H1 (cell line): ENCODE data around the gene PLEKHM3. TPM values are rescaled to one million over a fixed set of nuclear protein-coding genes. Genes with fewer than 3 reads are reported as not detected.

Source experiments
- CTCF ChIA-PET: fragments of 300-600 bp; sonication (Branson Sonifier 250); formaldehyde crosslinking; loops from one replicate; lab custom pipeline; 2021; ENCODE audit not compliant: partially characterized antibody; lab: Charles Lee
- POLR2A ChIA-PET: fragments of 300-600 bp; sonication (Branson Sonifier 250); formaldehyde crosslinking; loops from one replicate; lab custom pipeline; 2021; ENCODE audit warnings: inconsistent platforms; ENCODE audit not compliant: partially characterized antibody; lab: Charles Lee
- DNase-seq, 2 experiments: peaks; one replicate each; pipeline versions ENCODE4 v3.0.0 to v3.0.0-alpha.2; 2010 to 2022; ENCODE audit warnings: low spot score in 2 of 2, low read depth in 1 of 2, mixed read lengths in 1 of 2
- FAIRE-seq: peaks from 2 replicates; lab custom pipeline; 2011; peaks lifted over from hg19 to GRCh38; lab: Jason Lieb, UNC
- H2AFZ ChIP-seq: 2 replicates; pipeline ENCODE4 v1.8.1; 2012; ENCODE audit warnings: low read length, inconsistent platforms
- H2AK5ac ChIP-seq: 2 replicates; pipeline ENCODE4 v1.6.1; 2013; ENCODE audit warnings: low read depth, low read length
- H2BK120ac ChIP-seq: replicated peaks from 2 replicates; pipeline ENCODE3; 2013; ENCODE audit warnings: low read depth, low read length, inconsistent platforms
- H2BK12ac ChIP-seq: 2 replicates; pipeline ENCODE4 v1.6.1; 2013; ENCODE audit warnings: low read depth, low read length
- H2BK15ac ChIP-seq: 2 replicates; pipeline ENCODE4 v1.6.1; 2013; ENCODE audit warnings: low read length
- H2BK20ac ChIP-seq: 2 replicates; pipeline ENCODE4 v1.6.1; 2013; ENCODE audit warnings: low read length
- H2BK5ac ChIP-seq: 2 replicates; pipeline ENCODE4 v1.6.1; 2013; ENCODE audit warnings: low read depth, low read length
- H3K14ac ChIP-seq: 2 replicates; pipeline ENCODE4 v1.6.1; 2013; ENCODE audit warnings: inconsistent platforms; ENCODE audit not compliant: insufficient read length
- H3K18ac ChIP-seq: 2 replicates; pipeline ENCODE4 v1.6.1; 2013; ENCODE audit warnings: low read length; ENCODE audit errors: extremely low read depth
- H3K23ac ChIP-seq: 2 replicates; pipeline ENCODE4 v1.6.1; 2013; ENCODE audit warnings: inconsistent platforms; ENCODE audit not compliant: insufficient read length
- H3K23me2 ChIP-seq: 2 replicates; pipeline ENCODE4 v1.6.1; 2013; ENCODE audit warnings: low read depth, low read length
- H3K27ac ChIP-seq: 2 replicates; pipeline ENCODE4 v1.6.1; 2011; ENCODE audit warnings: low read depth, low read length, inconsistent platforms
- H3K27me3 ChIP-seq, 4 experiments: replicated peaks in 1 of 4; 1 replicate in 1 of 4; 2 replicates in 3 of 4; pipeline versions ENCODE4 v1.6.1 to v1.8.1; 2011 to 2013; ENCODE audit warnings: low read length in 3 of 4, mild to moderate bottlenecking in 3 of 4, inconsistent platforms in 2 of 4, mixed read lengths in 2 of 4, moderate library complexity in 1 of 4; ENCODE audit not compliant: control insufficient read depth in 3 of 4, insufficient read depth in 3 of 4; ENCODE audit errors: extremely low read depth in 1 of 4
- H3K36me3 ChIP-seq, 4 experiments: 2 replicates each; pipeline versions ENCODE4 v1.6.1 to v1.8.1; 2011 to 2013; ENCODE audit warnings: mild to moderate bottlenecking in 4 of 4, low read length in 3 of 4, moderate library complexity in 2 of 4, control low read depth in 1 of 4, inconsistent platforms in 1 of 4; ENCODE audit not compliant: insufficient read depth in 4 of 4, control insufficient read depth in 2 of 4
- H3K4ac ChIP-seq: replicated peaks from 2 replicates; pipeline ENCODE3; 2013; ENCODE audit warnings: low read length, low read depth, mixed read lengths, inconsistent platforms; ENCODE audit not compliant: insufficient read length
- H3K4me1 ChIP-seq, 4 experiments: replicated peaks in 1 of 4; 1 replicate in 1 of 4; 2 replicates in 3 of 4; pipeline versions ENCODE4 v1.6.1 to v1.8.1; 2011 to 2013; ENCODE audit warnings: low read length in 3 of 4, inconsistent platforms in 2 of 4, mixed read lengths in 1 of 4; ENCODE audit not compliant: insufficient read depth in 4 of 4, control insufficient read depth in 3 of 4
- H3K4me2 ChIP-seq, 2 experiments: 2 replicates each; pipeline versions ENCODE4 v1.6.1 to v1.8.1; 2011 to 2013; ENCODE audit warnings: low read depth in 2 of 2, low read length in 2 of 2, control low read depth in 1 of 2, inconsistent platforms in 1 of 2, mild to moderate bottlenecking in 1 of 2; ENCODE audit not compliant: insufficient read depth in 1 of 2
- H3K4me3 ChIP-seq, 4 experiments: fragments of 200-600, 300-600 bp in 1 of 4; sonication (generic), shearing (Covaris generic), sonication (Bioruptor Twin) in 1 of 4; 2 replicates each; pipeline versions ENCODE4 v1.5.1 to v1.8.1; 2011 to 2016; ENCODE audit warnings: low read length in 4 of 4, low read depth in 3 of 4, control low read depth in 2 of 4, inconsistent platforms in 2 of 4, mild to moderate bottlenecking in 2 of 4, mixed read lengths in 1 of 4, moderate library complexity in 1 of 4; ENCODE audit not compliant: insufficient read depth in 2 of 4; ENCODE audit errors: extremely low read depth in 1 of 4
- H3K56ac ChIP-seq: replicated peaks from 2 replicates; pipeline ENCODE3; 2013; ENCODE audit warnings: low read depth, mild to moderate bottlenecking, mixed read lengths, low read length, inconsistent platforms; ENCODE audit not compliant: insufficient read length
- H3K79me1 ChIP-seq: 2 replicates; pipeline ENCODE4 v1.6.1; 2013; ENCODE audit warnings: low read depth, low read length, control low read depth
- H3K79me2 ChIP-seq, 2 experiments: 2 replicates each; pipeline versions ENCODE4 v1.6.1 to v1.8.1; 2012 to 2013; ENCODE audit warnings: low read length in 2 of 2, mild to moderate bottlenecking in 2 of 2, inconsistent platforms in 1 of 2; ENCODE audit not compliant: insufficient read depth in 2 of 2, control insufficient read depth in 1 of 2
- H3K9ac ChIP-seq, 4 experiments: replicated peaks in 1 of 4; 1 replicate in 1 of 4; 2 replicates in 3 of 4; pipeline versions ENCODE4 v1.6.1 to v1.8.1; 2011 to 2013; ENCODE audit warnings: low read depth in 3 of 4, low read length in 3 of 4, control low read depth in 2 of 4, mild to moderate bottlenecking in 2 of 4, moderate library complexity in 2 of 4, inconsistent platforms in 1 of 4; ENCODE audit errors: extremely low read depth in 1 of 4
- H3K9me3 ChIP-seq, 2 experiments: 2 replicates each; pipeline versions ENCODE4 v1.6.1 to v1.8.1; 2012 to 2013; ENCODE audit warnings: mild to moderate bottlenecking in 2 of 2, moderate library complexity in 2 of 2, control low read depth in 1 of 2, inconsistent platforms in 1 of 2, low read depth in 1 of 2, low read length in 1 of 2, mixed read lengths in 1 of 2; ENCODE audit not compliant: insufficient read depth in 2 of 2
- H4K20me1 ChIP-seq, 2 experiments: replicated peaks in 1 of 2; 2 replicates each; pipeline versions ENCODE3 to v1.8.1; 2011 to 2013; ENCODE audit warnings: inconsistent platforms in 2 of 2, low read length in 2 of 2, mild to moderate bottlenecking in 1 of 2; ENCODE audit not compliant: insufficient read depth in 2 of 2, control insufficient read depth in 1 of 2
- H4K5ac ChIP-seq: 2 replicates; pipeline ENCODE4 v1.6.1; 2013; ENCODE audit warnings: low read length, low read depth, mixed read lengths, inconsistent platforms; ENCODE audit not compliant: insufficient read length
- H4K8ac ChIP-seq: 2 replicates; pipeline ENCODE4 v1.8.0; 2013; ENCODE audit warnings: mild to moderate bottlenecking, moderate library complexity, low read length, inconsistent platforms; ENCODE audit not compliant: insufficient read depth; ENCODE audit errors: extremely low read depth
- H4K91ac ChIP-seq: replicated peaks from 2 replicates; pipeline ENCODE3; 2013; ENCODE audit warnings: low read length, mixed read lengths, inconsistent platforms; ENCODE audit not compliant: insufficient read length
- WGBS, 2 experiments: shearing (Covaris generic) in 1 of 2; methylation state at CpG; one replicate each; pipeline versions ENCODE4 v1.1.6 to v1.1.7; 2013 to 2015; ENCODE audit warnings: low lambda C conversion rate in 2 of 2, mixed read lengths in 2 of 2, inconsistent platforms in 1 of 2, low coverage in 1 of 2, missing lambda C conversion rate in 1 of 2; ENCODE audit not compliant: insufficient replicate concordance in 2 of 2, insufficient coverage in 1 of 2, insufficient read length in 1 of 2; ENCODE audit errors: extremely low coverage in 1 of 2, missing lambda C conversion rate in 1 of 2; 5-methylcytosine and 5-hydroxymethylcytosine counted together
- polyA plus RNA-seq, 7 experiments: library from polyadenylated mRNA; depleted of rRNA in 3 of 7; stranded (reverse) in 5 of 7; unstranded in 2 of 7; fragments of >200 nt in 5 of 7; fragments of 200-250 nt in 2 of 7; gene quantifications; 1 replicate in 5 of 7; 2 replicates in 1 of 7; 4 replicates in 1 of 7; pipeline versions ENCODE4 v1.2.1 to v1.2.3, GENCODE V29; 2011 to 2013; ENCODE audit warnings: missing spikeins in 2 of 7, mixed read lengths in 2 of 7
- total RNA-seq: library from RNA; stranded (reverse); fragmentation: NEBNext Ultra II Directional; extraction: Animal tissue kit (Norgen Biotek cat#: 25700); gene quantifications from 2 replicates; pipeline ENCODE4 v1.2.1, GENCODE V29; 2021

PLEKHM3 gene
- total and polyA plus RNA-seq, 2 of the 8 experiments (the other 6 are each of a cell fraction or from before 2014, with no cell fraction given), result 2.3 to 5.8 TPM

DNA sequence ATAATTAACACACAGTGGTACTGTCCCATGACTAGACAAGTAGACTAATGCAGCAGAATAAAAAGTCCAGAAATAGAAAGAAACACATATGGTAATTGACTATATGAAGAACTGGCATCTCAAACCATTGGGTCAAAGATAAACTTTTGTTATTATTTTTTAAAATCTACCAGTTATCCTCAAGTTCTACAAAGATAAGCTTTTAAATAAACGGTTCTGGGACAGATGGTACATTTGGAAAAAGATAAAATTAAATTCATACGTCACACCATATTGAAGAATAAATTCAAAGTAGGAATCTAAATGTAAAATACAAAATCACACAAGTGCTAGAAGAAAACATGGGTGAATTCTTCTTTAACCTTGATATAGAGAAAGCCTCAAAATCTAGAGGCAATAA lies 37.6 kb upstream of the PLEKHM3 start:
- no peaks in the 10 kb centered on the region for H3K27me3 ChIP-seq
- H2BK20ac ChIP-seq, result no peak overlapping the region
- H3K79me2 ChIP-seq, result no peaks in the 10 kb centered on the region
- ChIA-PET CTCF (interaction anchor here (0.9 to 3.0 kb wide), 8 partner anchors 9 to 432 kb away, joined by 3 to 22 read pairs (median 6); no protein-coding TSS in a partner anchor), POLR2A (interaction anchor here (1.7 kb wide), 1 partner anchor 314 kb away, joined by 6 read pairs; no protein-coding TSS in a partner anchor)
- H3K4me3 ChIP-seq, result no peak overlapping the region
- H4K8ac ChIP-seq, result no peak overlapping the region
- no peak overlapping the region for H3K27ac ChIP-seq
- no peaks in the 10 kb centered on the region for H3K79me1 ChIP-seq
- H2AFZ ChIP-seq, result no peak overlapping the region
- H2BK15ac ChIP-seq, result no peak overlapping the region
- no peak overlapping the region for H3K4ac ChIP-seq
- FAIRE-seq (no peak), DNase-seq (no peak)
- H4K20me1 ChIP-seq, result no peaks in the 10 kb centered on the region
- no peak overlapping the region for H2BK120ac ChIP-seq
- no peaks in the 10 kb centered on the region for H3K9me3 ChIP-seq
- H3K14ac ChIP-seq, result no peak overlapping the region
- no peaks in the 10 kb centered on the region for H3K4me1 ChIP-seq
- H3K23ac ChIP-seq, result no peak overlapping the region
- no peaks in the 10 kb centered on the region for H3K36me3 ChIP-seq
- H3K18ac ChIP-seq, result no peak overlapping the region
- H3K9ac ChIP-seq, result no peak overlapping the region
- 85% methylated on average over 2 of the region's 2 CpGs; no CpG with 5 or more reads in 1 of the 2 experiments for WGBS, 2 experiments
- H4K5ac ChIP-seq, result no peak overlapping the region
- H3K56ac ChIP-seq, result no peak overlapping the region
- H3K23me2 ChIP-seq, result no peaks in the 10 kb centered on the region
- no peak overlapping the region for H4K91ac ChIP-seq
- H2AK5ac ChIP-seq, result no peak overlapping the region
- no peak overlapping the region for H3K4me2 ChIP-seq
- H2BK5ac ChIP-seq, result no peak overlapping the region
- no peak overlapping the region for H2BK12ac ChIP-seq
